A549 (cell line): ENCODE results near the gene MYO18B. TPM values are rescaled to one million over a fixed set of nuclear protein-coding genes. Genes with fewer than 3 reads are reported as not detected.
A peak's percentile ranks its signal among the peaks of the same experiment; 100 is the strongest.

Experiments used
- ATAC-seq, 2 experiments: fragments of 200-7000 bp in 1 of 2; fragments of >200 bp in 1 of 2; cut with Nextera tagmentation in 1 of 2; cut with Tn5 transposase in 1 of 2; 3 replicates each; pipeline versions ENCODE4 v1.8.0 to v1.9.1; 2018 to 2020; ENCODE audit warnings: mild to moderate bottlenecking in 1 of 2, moderate library complexity in 1 of 2
- CTCF ChIA-PET: fragments of 300-600 bp; sonication (Branson Sonifier 250); formaldehyde crosslinking; extraction: SDS; loops from one replicate; lab custom pipeline; 2021; ENCODE audit warnings: antibody characterized with exemption, inconsistent platforms; lab: Yijun Ruan, JAX
- POLR2A ChIA-PET: fragments of 350-600 bp; formaldehyde crosslinking; extraction: SDS; loops from one replicate; lab custom pipeline; 2021; ENCODE audit warnings: antibody characterized with exemption, inconsistent platforms; lab: Yijun Ruan, JAX
- DNase-seq, 2 experiments: peaks; one replicate each; pipeline versions ENCODE4 v3.0.0 to v3.0.0-alpha.2; 2011 to 2016; ENCODE audit warnings: low read depth in 1 of 2, low spot score in 1 of 2
- FAIRE-seq: peaks from 2 replicates; lab custom pipeline; 2011; peaks lifted over from hg19 to GRCh38; lab: Jason Lieb, UNC
- H3K27ac ChIP-seq, 2 experiments: fragments of >200 bp; sonication (Bioruptor Twin); formaldehyde crosslinking; 3 replicates each; pipeline ENCODE4 v1.5.1; 2016 to 2017
- H3K4me1 ChIP-seq: fragments of >200 bp; sonication (Bioruptor Twin); formaldehyde crosslinking; 3 replicates; pipeline ENCODE4 v1.6.1; 2016
- H3K4me2 ChIP-seq: fragments of >200 bp; sonication (Bioruptor Twin); formaldehyde crosslinking; 3 replicates; pipeline ENCODE4 v1.6.1; 2016
- H3K4me3 ChIP-seq: fragments of >200 bp; sonication (Bioruptor Twin); formaldehyde crosslinking; 3 replicates; pipeline ENCODE4 v1.5.1; 2016
- H3K9me3 ChIP-seq: fragments of >200 bp; sonication (Bioruptor Twin); formaldehyde crosslinking; 3 replicates; pipeline ENCODE4 v1.6.1; 2016
- ATOH8 ChIP-seq: fragments of 250-450 bp; sonication (Bioruptor Pico); IDR thresholded peaks from 2 replicates; pipeline ENCODE4 v1.5.0; 2020; ENCODE audit warnings: low read depth, mild to moderate bottlenecking, moderate library complexity
- CBX2 ChIP-seq: fragments of 200-600 bp; sonication (generic); IDR thresholded peaks from 2 replicates; pipeline ENCODE4 v1.6.1; 2016; ENCODE audit warnings: low read depth, mild to moderate bottlenecking, borderline replicate concordance
- CEBPB ChIP-seq, 2 experiments: fragments of >200 bp in 1 of 2; sonication (Bioruptor Twin) in 1 of 2; formaldehyde crosslinking in 1 of 2; IDR thresholded peaks; 2 replicates each; pipeline ENCODE4 v1.6.1; 2012 to 2016
- FOSL2 ChIP-seq, 2 experiments: fragments of 450-650 bp in 1 of 2; fragments of >200 bp in 1 of 2; sonication (Bioruptor Twin) in 1 of 2; formaldehyde crosslinking; IDR thresholded peaks; 2 replicates each; pipeline versions ENCODE4 v1.5.0 to v1.6.1; 2016 to 2020; ENCODE audit warnings: mild to moderate bottlenecking in 1 of 2, moderate library complexity in 1 of 2
- GATA3 ChIP-seq: IDR thresholded peaks from 2 replicates; pipeline ENCODE4 v1.6.1; 2012; ENCODE audit warnings: borderline replicate concordance
- HDAC2 ChIP-seq: fragments of 200-600 bp; sonication (generic); IDR thresholded peaks from 2 replicates; pipeline ENCODE4 v1.6.1; 2016
- HES2 ChIP-seq: fragments of >200 bp; sonication (Bioruptor Twin); formaldehyde crosslinking; IDR thresholded peaks from 2 replicates; pipeline ENCODE4 v1.6.1; 2016
- HOXA7 ChIP-seq: fragments of 250-450 bp; sonication (Bioruptor Pico); IDR thresholded peaks from 2 replicates; pipeline ENCODE4 v1.5.0; 2020; ENCODE audit warnings: mild to moderate bottlenecking, moderate library complexity
- HOXB5 ChIP-seq: fragments of 250-450 bp; sonication (Bioruptor Pico); IDR thresholded peaks from 2 replicates; pipeline ENCODE4 v1.5.0; 2020; ENCODE audit warnings: mild to moderate bottlenecking, moderate library complexity
- JUN ChIP-seq, 2 experiments: fragments of >200 bp; sonication (Bioruptor Twin); formaldehyde crosslinking; IDR thresholded peaks; 2 replicates in 1 of 2; 3 replicates in 1 of 2; pipeline ENCODE4 v1.6.1; 2016 to 2017
- JUNB ChIP-seq: fragments of >200 bp; sonication (Bioruptor Twin); formaldehyde crosslinking; IDR thresholded peaks from 2 replicates; pipeline ENCODE4 v1.6.1; 2016
- KDM1A ChIP-seq: fragments of 200-600 bp; sonication (generic); IDR thresholded peaks from 2 replicates; pipeline ENCODE4 v1.6.1; 2016; ENCODE audit warnings: low read depth, mild to moderate bottlenecking
- KDM5A ChIP-seq: fragments of 200-600 bp; sonication (generic); IDR thresholded peaks from 2 replicates; pipeline ENCODE4 v1.6.1; 2016; ENCODE audit warnings: antibody characterized with exemption, mild to moderate bottlenecking
- MAFK ChIP-seq: fragments of 450-650 bp; IDR thresholded peaks from 2 replicates; pipeline ENCODE4 v1.6.1; 2014; ENCODE audit not compliant: partially characterized antibody
- MYC ChIP-seq: IDR thresholded peaks from 2 replicates; pipeline ENCODE4 v1.6.1; 2012; ENCODE audit warnings: mild to moderate bottlenecking, inconsistent platforms, low read length, improper control_type of control experiment, borderline replicate concordance
- NPAS2 ChIP-seq: fragments of 250-450 bp; sonication (Bioruptor Pico); IDR thresholded peaks from 2 replicates; pipeline ENCODE4 v1.8.0; 2022; ENCODE audit warnings: mild to moderate bottlenecking, moderate library complexity, borderline replicate concordance
- NR3C1 ChIP-seq: fragments of >200 bp; sonication (Bioruptor Twin); formaldehyde crosslinking; IDR thresholded peaks from 3 replicates; pipeline ENCODE4 v1.6.1; 2017
- POLR2AphosphoS2 ChIP-seq: conservative IDR thresholded peaks from 2 replicates; pipeline ENCODE4 v1.6.1; 2012; ENCODE audit warnings: low read length, improper control_type of control experiment, inconsistent platforms
- USF2 ChIP-seq: fragments of 450-650 bp; IDR thresholded peaks from 2 replicates; pipeline ENCODE4 v1.6.1; 2014; ENCODE audit warnings: antibody characterized with exemption
- ZC3H11A ChIP-seq: fragments of 450-650 bp; IDR thresholded peaks from 2 replicates; pipeline ENCODE4 v1.6.1; 2014; ENCODE audit warnings: antibody characterized with exemption, mild to moderate bottlenecking
- ZFP36 ChIP-seq: fragments of 450-650 bp; IDR thresholded peaks from 2 replicates; pipeline ENCODE4 v1.6.1; 2014; ENCODE audit warnings: borderline replicate concordance; ENCODE audit not compliant: partially characterized antibody
- WGBS: methylation state at CpG from one replicate; pipeline ENCODE4 v1.1.6; 2017; ENCODE audit errors: missing lambda C conversion rate; 5-methylcytosine and 5-hydroxymethylcytosine counted together
- polyA plus RNA-seq, 4 experiments: library from polyadenylated mRNA; depleted of rRNA in 3 of 4; stranded (reverse); fragments of >200 nt; fragmentation: RNase III in 1 of 4; extraction: RNeasy Plus Mini Kit Qiagen cat#74134 plus additional on column Dnase treatment in 1 of 4; gene quantifications; 2 replicates in 3 of 4; 3 replicates in 1 of 4; pipeline ENCODE4 v1.2.3, GENCODE V29; 2011 to 2017

Gene MYO18B
- polyA plus RNA-seq, 2 of the 4 experiments (the other 2 are of a cell fraction), result 0.01 TPM

- ATAC-seq, result no peak
- TF ChIP-seq HDAC2, result no peak
- 0 out of 2 replicates have a peak, but pooled peaks have one; percentile 27 for TF ChIP-seq FOSL2 (IDR thresholded peaks at IDR 0.05)
- peak; percentile 48; the same call in 1 of the 2 replicates for TF ChIP-seq FOSL2 (CRISPR knock-in tag; IDR thresholded peaks at IDR 0.05)
- ChIA-PET POLR2A (no interaction called here), CTCF (interaction anchor here (0.9 to 1.2 kb wide), 3 partner anchors 9 to 41 kb away, joined by 3 to 4 read pairs (median 3); no protein-coding TSS in a partner anchor)
- Histone ChIP-seq H3K27ac (peak overlapping the region; percentile 41 to 80; a peak in 4 of 6 replicates), H3K9me3 (no peaks in the 10 kb centered on the region), H3K4me1 (peaks cover 38% of the 10 kb centered on the region), H3K4me2 (peak overlapping the region; percentile 49; the same call in 2 of the 3 replicates), H3K4me3 (no peak overlapping the region)
- DNase-seq, result no peak
- WGBS, result 0% methylated on average over 1 of the region's 1 CpG
- FAIRE-seq, result no peak
Observed at GRCh38 chr22:25746012-25746373, 4.0 kb downstream of the MYO18B start.

- TF ChIP-seq GATA3 (peak; percentile 64; the same call in 1 of the 2 replicates), NR3C1 (no peak), JUNB (0 out of 2 replicates have a peak, but pooled peaks have one; percentile 28), FOSL2 (IDR thresholded peaks at IDR 0.05) (peak; percentile 62), FOSL2 (CRISPR knock-in tag; IDR thresholded peaks at IDR 0.05) (peak; percentile 81), CEBPB (IDR thresholded peaks at IDR 0.05) (peak; percentile 20 to 30; a peak in 2 of 4 replicates), JUN (IDR thresholded peaks at IDR 0.05) (no peak)
- Histone ChIP-seq H3K4me2 (peak overlapping the region; percentile 49), H3K4me3 (no peak overlapping the region), H3K4me1 (peaks cover 45% of the 10 kb centered on the region), H3K27ac (peak overlapping the region; percentile 75 to 80), H3K9me3 (no peaks in the 10 kb centered on the region)
- ChIA-PET CTCF (interaction anchor here (1.2 to 1.8 kb wide), 3 partner anchors 19 to 42 kb away, joined by 3 to 5 read pairs (median 5); no protein-coding TSS in a partner anchor), POLR2A (interaction anchor here (0.6 kb wide), 1 partner anchor 748 kb away, joined by 10 read pairs; no protein-coding TSS in a partner anchor)
- DNase-seq (peak; percentile 49 to 87), ATAC-seq (peak; percentile 79 to 89), FAIRE-seq (no peak)
- 24% methylated on average over 6 of the region's 8 CpGs for WGBS
Observed at GRCh38 chr22:25747245-25747944, 5.4 kb downstream of the MYO18B start.

- peak overlapping the region; percentile 49 for H3K4me2 ChIP-seq
- FAIRE-seq, result no peak
- H3K4me3 ChIP-seq, result no peak overlapping the region
- ATAC-seq, result no peak
- no peaks in the 10 kb centered on the region for H3K9me3 ChIP-seq
- ChIA-PET CTCF (interaction anchor here (0.7 to 1.8 kb wide), 3 partner anchors 18 to 36 kb away, joined by 3 to 5 read pairs (median 5); no protein-coding TSS in a partner anchor), POLR2A (no interaction called here)
- WGBS, result 72% methylated on average over 5 of the region's 5 CpGs
- no peak for DNase-seq
- TF ChIP-seq NPAS2 (CRISPR knock-in tag), result no peak
- TF ChIP-seq ZC3H11A, result no peak
- no peak for TF ChIP-seq MYC
- H3K27ac ChIP-seq, result peak overlapping the region; percentile 75 to 80
- peaks cover 45% of the 10 kb centered on the region for H3K4me1 ChIP-seq
Observed at GRCh38 chr22:25748140-25748539, 6.2 kb downstream of the MYO18B start.

GRCh38 chr22:25748704-25749103, 6.7 kb downstream of the MYO18B start:
- CTCF ChIA-PET, result interaction anchor here (0.7 to 1.8 kb wide), 2 partner anchors 18 to 37 kb away, joined by 3 to 5 read pairs; no protein-coding TSS in a partner anchor
- POLR2A ChIA-PET, result no interaction called here
- ATAC-seq, result no peak
- H3K4me1 ChIP-seq, result peaks cover 45% of the 10 kb centered on the region
- no peak overlapping the region for H3K4me2 ChIP-seq
- 42% methylated on average over 2 of the region's 2 CpGs for WGBS
- H3K4me3 ChIP-seq, result no peak overlapping the region
- peak overlapping the region; percentile 75 to 80; a peak in 5 of 6 replicates for H3K27ac ChIP-seq
- FAIRE-seq, result no peak
- no peak for TF ChIP-seq JUN (IDR thresholded peaks at IDR 0.05)
- no peaks in the 10 kb centered on the region for H3K9me3 ChIP-seq
- DNase-seq, result no peak

GRCh38 chr22:25749420-25750169, 7.6 kb downstream of the MYO18B start:
- CTCF ChIA-PET, result interaction anchor here (1.5 kb wide), 1 partner anchor 23 kb away, joined by 4 read pairs; no protein-coding TSS in a partner anchor

More at GRCh38 chr22:25749420-25750169, 7.6 kb downstream of the MYO18B start:
- POLR2A ChIA-PET, result no interaction called here
- H3K9me3 ChIP-seq, result no peaks in the 10 kb centered on the region
- no peak for TF ChIP-seq CBX2
- TF ChIP-seq KDM1A, result no peak
- no peak for TF ChIP-seq ATOH8 (CRISPR knock-in tag)
- no peak for TF ChIP-seq USF2
- no peak for TF ChIP-seq POLR2AphosphoS2
- TF ChIP-seq KDM5A, result no peak
- no peak for TF ChIP-seq GATA3
- TF ChIP-seq MAFK, result no peak
- no peak for TF ChIP-seq ZFP36
- no peak for TF ChIP-seq HOXB5 (CRISPR knock-in tag)
- TF ChIP-seq HES2, result no peak
- TF ChIP-seq HOXA7 (CRISPR knock-in tag), result no peak
- TF ChIP-seq, all 56 proteins: peak for 0
- H3K4me2 ChIP-seq, result no peak overlapping the region
- no peak for ATAC-seq
- no peak overlapping the region for H3K4me3 ChIP-seq
- peak overlapping the region; percentile 21 to 80; a peak in 2 of 6 replicates for H3K27ac ChIP-seq
- no peak for DNase-seq
- 84% methylated on average over 7 of the region's 10 CpGs for WGBS
- H3K4me1 ChIP-seq, result peaks cover 47% of the 10 kb centered on the region
- no peak for FAIRE-seq
